Retina (tissue), 1 donor: ENCODE results near the gene ANKRD9.

Experiments used
- DNase-seq: peaks from one replicate; pipeline ENCODE4 v3.0.0-alpha.2; 2016

ANKRD9 gene

DNA sequence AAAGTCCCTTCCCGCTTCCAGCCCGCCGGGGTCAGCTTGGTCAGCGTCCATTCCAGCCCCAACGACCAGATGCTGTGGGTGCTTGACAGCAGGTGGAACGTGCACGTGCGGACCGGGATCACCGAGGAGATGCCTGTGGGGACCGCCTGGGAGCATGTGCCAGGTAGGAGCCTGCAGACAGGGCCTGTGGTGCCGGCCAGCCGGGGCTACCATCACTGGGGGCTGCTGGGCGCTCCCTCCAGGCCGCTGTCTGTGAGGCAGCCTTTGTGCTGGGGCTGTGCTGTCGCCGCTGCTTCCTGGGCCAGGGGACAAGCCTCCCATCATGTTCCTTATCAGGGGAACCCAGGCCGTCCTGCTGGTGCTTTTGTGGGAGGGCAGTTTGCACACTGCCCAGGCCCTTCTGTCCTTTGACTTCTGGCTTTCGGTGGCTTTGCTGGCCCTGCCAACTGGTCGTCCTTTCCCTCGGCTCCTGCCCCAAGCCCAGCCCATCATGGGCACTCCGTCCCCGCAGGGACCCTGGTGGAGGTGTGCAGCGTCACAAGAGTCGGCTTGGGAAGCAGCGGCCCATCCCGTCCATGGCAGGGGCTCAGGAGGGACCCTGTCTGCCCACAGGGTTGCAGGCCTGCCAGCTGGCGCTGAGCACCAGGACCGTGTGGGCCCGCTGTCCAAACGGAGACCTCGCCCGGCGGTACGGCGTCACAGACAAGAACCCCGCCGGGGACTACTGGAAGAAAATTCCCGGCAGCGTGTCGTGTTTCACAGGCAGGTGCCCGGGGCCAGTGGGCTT is 12.4 kb downstream of the ANKRD9 start:
- no peak for DNase-seq

DNA sequence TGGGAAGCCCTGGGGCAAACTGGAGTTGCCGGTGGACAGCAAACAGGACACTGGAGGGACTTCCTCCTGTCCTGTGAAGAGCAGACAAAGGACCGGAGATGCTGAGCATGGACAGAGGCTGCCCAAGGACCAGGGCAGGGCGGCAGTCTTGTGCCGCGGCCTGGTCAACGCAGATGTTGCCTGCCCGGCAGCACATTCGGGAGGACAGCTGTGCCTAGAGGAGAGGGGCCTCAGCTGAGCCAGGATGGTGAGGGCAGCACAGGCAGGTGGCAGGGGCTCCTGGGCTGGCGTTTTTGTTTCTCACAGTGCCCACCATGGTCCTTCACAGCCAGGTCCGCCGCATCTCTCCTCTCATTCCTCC is 13.3 kb downstream of the ANKRD9 start:
- no peak for DNase-seq

DNA sequence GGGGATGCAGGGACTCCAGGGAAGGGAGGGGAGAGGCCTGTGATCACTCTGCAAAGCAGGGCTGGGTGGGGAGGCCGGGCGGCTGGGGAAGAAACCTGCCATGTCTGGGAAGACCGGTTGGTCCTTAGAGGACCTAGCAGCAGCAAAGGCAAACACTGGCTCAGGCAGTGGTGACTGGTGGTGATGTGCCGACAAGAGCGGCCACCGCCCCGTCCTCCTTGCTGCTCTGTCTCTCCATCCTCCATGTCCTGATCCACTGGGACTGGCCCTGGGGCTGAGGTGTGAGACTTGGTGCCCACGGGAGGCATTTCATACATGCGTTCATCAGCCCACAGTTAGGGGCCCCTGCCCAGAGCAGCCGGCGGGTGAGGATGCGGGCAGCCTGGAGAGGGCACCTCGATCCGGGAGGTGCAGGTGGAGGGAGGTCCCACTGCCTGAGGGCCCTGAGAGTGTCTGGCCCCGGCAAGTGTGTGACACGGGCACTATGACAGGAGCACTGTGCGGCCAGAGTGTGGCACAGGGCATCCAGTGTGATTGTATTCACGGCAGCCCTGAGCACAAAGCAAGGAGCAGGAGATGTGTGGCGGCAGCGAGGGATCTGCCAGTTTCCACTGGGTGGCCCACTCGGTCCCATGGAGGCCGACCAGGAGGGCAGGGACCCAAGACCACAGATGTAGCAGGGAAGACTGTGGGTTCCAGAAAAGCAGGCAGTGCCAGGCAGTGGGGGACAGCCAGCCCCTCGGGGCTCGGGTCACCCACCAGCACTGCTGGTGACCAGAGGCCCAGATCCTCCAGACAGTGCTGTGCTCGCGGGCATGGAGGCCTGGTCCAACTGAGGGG is 13.9 kb downstream of the ANKRD9 start:
- DNase-seq: no peak

DNA sequence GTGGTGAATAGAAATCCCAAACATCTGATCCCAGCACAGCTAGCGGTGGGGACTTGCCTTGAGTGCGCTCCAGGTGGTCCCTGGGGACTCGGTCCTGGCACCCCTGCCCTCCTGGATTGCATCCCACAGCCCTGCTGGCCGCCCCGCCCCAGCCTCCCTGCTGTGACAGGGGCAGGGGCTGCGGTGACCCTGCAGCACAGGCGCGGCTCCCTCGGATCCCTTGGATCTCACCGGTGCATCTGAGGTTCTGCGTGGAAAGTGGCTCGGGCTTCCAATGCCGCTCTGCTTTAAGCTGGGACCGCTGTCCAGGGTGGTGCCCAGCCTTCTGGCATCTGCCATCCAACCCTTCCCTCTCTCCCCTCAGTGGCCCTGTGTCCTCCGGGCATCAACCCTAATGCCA is 16.0 kb downstream of the ANKRD9 start:
- no peak for DNase-seq

DNA sequence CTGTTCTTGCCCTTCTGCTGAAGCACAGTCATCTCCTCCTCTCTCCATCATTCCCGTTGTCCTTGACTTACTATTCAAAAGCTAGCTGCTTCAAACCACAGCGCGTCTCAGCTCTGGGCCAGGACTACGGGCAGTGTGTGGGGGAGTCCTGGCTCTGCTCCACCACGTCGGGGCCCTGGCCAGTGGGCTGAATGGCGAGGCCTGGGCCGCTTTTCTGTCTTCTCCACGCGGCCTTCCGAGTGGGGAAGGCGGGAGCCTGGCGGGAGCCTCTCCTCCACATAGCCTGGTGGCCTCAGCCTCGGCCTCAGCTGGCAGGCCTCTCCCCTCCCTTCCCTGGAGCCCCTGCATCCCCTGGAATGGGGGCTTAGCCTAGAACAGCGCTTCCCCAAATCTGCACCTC is 16.5 kb downstream of the ANKRD9 start:
- no peak for DNase-seq

DNA sequence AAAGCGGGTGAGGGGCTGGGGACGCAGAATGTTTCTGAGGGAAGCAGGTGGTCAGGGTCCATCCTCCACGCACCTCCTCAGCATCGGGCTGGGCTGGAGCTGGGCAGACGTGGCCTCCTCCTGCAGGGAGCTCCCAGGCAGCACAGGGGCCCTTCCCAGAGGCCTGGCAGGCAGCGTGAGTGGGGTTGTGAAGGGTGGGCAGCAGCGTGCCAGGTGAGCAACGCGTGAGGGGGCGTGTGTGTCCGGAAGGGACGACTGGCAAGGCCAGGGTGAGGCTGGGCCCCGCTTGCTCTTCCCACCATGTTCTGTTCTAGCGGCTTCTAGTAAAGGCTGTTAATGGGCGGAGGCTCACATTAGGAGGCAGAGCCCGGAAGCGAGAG is 17.1 kb downstream of the ANKRD9 start:
- no peak for DNase-seq

DNA sequence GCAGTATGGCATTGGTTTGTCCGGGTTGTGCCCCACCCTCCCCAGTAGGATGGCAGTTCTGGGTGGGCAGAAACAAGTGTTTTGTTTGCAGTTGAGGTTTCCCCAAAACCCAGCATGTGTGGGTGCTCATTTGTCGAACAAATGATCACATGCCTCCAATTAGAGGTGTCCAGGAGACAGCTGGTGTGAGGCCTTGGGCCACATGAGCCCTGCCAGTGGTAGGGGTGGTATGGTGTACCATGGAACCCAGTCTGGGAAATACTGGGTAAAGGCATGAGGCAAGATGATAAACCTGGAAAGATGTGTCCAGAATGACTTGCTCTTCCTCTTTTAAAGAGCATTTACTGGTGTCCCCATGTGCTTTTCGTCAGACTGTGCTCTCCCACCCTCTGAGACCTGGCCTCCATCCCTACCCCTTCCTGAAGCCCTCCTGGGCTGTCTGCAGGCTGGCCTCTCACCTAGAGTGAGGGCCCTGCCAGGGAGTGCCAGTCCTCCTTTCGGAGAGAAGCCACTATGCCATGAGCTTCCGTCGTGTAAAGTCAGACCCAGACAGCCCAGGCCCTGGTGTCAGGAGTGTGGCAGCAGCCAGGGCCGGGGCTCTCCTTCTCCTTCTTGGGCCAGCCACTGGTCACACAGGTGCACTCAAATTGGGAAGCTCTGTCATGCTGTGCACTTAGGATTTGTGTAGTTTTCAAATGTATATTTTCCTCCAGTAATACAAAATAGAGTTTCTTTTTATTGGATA is 17.6 kb downstream of the ANKRD9 start:
- DNase-seq: no peak

DNA sequence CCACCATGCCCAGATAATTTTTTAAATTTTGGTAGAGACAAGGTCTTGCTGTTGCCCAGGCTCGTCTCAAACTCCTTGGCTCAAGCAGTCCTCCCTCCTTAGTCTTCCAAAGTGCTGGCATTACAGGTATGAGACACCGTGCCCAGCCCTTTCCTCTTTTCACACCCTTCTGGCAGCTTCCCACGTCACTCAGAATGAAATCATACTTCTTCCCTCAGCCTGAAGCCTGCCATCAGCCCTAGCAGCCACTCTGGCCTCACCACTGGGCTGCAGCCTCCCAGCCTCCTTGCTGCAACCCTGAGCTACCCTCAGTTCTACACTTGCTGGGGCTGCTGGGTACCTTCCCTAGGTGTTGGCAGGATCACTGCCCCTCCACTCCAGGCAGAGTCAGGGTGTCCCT is 18.2 kb downstream of the ANKRD9 start:
- no peak for DNase-seq

DNA sequence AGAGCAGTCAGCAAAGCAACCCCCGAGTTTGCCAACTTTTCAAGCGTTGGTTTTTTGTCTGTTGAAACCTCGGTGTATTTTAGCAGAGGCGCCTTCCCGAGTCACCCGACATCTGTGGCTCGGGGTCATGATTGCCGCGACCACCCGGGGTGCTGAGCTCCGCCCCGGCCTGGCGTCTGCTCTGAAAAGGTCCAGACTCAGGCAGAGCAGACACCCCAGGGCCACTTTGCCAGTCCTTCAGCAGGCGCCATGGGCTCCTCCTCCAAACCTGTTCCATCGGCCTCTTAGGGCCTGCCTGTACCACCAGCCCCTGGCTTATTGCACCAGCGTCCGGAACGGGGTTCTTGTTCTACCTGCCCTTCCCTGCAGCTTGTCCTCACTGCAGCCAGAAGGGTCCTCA is 19.1 kb downstream of the ANKRD9 start:
- DNase-seq: no peak

DNA sequence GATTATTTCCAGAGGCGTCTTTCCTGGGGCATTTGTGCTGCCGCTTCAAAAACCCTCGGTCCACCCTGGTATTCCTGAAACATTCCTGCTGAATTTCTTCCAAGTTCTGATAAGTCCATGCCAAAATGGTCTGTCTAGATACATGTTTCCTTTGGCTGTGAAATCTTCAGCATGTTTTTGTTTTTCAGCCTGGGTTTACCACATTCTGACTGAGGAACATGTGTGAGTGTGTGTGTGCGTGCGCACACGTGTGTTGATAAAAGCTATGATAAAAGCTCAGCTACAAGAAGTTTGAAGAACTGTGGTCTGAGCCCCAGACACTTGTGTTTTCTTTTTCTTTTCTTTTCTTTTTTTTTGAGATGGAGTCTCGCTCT is 22.4 kb downstream of the ANKRD9 start:
- DNase-seq: no peak

DNA sequence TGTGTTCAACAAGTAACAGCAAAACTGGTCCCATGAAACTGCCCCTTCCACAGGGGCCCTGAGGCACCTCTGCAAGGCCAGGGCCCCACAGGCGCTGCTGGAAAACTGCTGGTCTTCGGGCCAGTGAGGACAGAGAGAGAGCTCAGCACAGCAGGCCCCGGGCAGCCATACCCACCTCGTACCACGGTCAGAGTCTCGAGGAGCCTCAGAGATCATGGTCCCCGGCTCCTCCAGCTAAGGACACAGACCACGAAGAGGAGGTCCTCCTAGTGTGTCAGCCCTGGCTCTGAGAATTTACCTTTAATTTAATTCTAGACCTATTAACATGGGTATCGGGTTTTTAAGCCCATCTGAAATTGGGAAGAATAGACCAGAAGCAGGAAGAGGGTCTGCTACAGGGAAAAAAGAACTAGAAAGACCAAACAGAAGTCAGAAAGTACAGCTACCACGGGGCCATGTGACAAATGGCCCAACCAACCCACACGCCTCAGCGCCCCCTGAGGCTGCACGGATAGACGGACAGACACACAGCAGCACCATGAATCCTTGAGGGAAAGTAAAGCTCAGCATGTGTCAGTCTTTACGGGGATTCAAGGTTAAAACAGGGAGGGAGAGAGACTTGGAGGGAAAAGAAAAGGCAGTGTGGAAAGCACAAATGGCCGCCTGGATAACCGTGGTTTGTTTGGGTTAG is 22.9 kb downstream of the ANKRD9 start:
- no peak for DNase-seq

DNA sequence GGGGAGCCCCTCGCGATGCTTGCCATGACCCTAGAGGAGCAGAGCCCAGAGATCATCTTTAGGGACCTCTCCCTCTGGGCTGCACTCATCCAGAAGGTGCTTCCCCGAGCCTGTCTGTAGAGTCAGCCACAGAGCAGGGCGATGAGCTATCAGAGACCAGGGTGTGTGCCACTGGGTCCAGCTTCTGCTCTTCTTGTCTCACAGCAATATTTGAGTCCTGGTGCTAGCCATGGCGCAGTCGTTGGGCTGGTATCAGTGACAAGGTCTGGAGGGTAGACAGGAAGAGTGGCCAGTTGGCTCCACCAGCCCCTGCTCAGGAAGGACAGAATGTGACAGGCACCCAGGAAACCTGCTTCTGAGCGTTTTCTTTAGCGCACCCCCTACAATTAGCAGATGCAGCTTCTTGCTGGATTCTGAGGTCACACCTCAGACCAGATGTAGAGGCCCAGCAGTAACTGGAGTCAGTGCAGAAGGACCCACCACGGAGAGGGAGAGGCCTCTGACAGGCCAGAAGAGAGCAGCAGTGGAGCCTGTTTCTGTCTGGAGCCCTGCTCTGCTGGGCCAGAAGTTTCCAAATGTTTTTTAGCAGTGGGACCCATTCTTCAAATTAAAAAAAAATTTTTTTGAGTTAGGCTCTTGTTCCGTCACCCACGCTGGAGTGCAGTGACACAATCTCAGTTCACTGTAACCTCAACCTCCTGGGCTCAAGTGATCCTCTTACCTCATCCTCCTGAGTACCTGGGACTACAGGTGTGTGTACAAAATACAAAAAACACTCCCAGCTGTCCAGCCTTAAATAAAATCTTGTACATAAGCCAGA is 23.7 kb downstream of the ANKRD9 start:
- no peak for DNase-seq

DNA sequence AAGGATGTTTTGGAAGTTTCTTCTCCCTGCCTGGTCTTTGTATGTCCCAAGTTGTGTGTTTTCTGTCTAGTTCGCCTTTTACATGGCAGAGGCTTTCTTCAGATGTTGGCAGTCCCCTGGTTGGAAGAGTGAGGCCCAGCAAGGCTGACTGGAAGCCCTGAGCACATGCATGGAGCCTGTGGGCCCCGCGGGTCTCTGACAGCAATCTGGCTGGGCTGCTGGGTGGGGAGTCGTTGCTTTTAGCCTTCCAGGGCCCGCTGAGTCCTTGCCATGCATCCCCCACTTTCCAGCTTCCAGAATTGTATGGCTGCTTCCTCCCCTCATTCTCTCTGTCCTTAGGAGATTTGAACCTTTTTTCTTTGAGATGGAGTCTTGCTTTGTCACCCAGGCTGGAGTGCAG is 25.3 kb downstream of the ANKRD9 start:
- no peak for DNase-seq

DNA sequence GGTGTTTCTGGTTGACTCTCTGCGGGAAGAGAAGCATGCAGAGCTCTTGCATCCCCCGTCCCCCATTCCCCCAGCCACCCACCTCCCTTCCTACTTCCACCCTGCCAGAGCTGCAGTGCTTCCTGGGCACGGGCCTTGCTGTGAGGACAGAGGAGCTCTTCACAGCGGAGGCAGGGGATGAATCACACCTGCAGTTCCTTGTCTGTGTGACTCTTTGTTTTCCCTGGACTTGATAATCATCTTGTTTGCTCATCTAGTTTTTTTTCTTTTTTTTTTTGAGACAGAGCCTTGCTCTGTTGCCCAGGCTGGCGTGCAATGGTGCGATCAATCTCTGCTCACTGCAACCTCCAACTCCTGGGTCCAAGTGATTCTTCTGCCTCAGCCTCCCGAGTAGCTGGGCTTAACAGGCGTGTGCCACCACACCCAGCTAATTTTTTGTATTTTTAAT is 27.8 kb downstream of the ANKRD9 start:
- DNase-seq: no peak

DNA sequence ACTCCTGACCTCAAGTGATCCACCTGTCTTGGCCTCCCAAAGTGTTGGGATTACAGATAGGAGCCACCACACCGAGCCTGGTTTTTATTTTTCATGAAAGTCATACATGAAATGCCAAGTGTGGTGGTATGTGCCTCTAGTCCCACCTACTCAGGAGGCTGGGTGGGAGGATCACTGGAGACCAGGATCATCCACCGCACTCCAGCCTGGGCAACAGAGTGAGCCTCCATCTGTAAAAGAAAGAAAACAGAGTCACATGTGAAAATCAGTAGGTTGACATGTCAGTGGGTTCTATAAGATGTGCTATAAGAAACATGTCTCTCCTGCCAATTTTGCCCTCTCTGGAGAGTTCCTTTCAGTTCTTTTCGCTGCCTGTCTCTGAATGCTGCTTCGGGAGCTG is 28.2 kb downstream of the ANKRD9 start:
- no peak for DNase-seq

DNA sequence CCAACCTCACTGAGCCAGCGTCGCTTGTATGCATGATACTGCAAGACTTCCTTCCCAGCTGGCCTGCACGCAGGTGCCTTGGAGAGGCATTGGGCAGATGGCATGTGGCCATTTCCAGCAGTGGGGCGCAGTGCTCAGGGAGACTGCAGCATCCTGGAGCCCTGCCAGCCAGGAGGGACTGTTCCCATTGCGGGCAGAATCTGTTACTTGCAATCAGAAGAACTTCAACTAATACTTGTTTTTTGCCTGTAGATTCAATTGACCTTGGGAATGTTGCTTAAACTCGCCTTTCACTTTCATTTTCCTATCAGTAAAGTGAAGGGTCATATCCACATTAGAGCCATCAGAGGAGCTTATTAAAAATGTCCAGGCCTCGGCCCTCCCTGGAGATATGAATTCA is 29.8 kb downstream of the ANKRD9 start:
- no peak for DNase-seq

DNA sequence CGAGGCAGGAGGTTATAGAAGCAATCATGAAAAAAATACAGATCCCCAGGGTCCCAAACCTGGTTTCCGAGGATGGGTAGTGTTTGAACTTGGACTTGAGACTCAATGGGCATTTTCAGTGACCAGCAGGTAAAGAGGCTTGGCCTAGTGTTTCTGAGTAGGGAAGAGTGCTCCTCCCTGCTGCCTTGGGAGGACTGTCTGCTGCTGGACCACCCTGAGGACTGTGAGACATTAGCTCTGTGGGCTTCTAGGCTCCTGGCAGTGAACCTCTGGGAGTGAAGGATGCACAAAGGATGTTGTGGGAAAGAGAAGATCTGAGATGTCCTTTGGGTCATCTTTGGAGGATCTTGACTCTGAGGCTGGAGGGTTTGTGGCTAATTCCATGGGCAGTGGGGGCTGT is 30.5 kb downstream of the ANKRD9 start:
- DNase-seq: no peak

DNA sequence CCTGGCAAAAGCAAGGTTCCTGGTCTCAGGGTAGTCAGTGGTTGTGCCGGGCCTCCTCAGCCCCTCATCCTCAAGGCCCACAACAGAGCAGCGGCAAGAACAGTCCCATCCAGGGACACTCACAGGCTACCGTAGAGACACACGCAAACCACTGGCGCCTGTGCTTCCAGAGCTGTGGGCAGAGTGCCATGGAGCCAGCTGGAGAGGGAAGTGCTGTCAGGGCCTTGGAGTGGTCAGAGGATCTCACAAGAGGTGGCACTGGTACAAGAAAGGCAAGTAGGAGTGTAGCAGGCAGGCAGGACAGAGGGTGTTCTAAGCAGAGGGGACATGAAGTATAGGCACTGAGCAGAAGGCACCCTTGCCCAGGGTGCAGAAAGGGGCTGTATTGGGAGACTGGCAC is 34.6 kb downstream of the ANKRD9 start:
- DNase-seq: no peak

DNA sequence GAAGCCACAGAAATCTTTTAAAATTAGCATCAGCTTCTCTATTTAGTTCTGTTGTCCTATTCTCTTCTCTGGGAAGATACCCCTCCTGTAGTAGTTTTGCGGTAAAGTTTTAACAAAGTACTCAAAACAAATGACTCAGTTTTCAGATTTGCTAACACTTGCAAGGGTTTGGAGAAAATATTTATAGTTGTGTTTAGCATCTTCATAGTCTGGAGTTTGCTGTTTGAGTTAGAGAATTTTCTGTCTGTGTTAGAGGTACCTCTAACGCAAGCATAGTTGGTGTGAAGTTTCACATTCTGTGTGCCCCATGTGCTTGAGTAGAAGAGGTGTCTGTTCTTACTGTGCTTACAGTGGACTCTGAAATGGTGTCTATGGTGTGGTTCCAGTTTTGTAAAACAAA is 36.0 kb downstream of the ANKRD9 start:
- DNase-seq: no peak

DNA sequence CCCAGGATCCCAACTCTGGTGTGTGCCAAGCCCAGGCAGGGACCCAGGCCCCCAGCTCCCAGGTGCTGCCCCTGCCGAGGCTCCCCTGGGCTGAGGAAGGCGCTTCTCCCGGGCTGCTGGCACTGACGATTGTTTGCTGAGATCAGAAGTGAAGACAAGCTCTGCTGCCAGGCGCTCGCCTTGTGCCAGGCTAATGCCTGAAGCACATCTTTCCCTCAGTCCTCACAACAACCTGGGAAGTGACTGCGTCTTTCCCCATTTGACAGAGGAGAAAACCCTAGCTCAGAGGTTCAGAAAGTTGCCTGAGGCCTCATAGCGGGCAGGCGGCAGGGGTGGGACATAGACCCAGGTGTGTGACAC is 36.8 kb downstream of the ANKRD9 start:
- DNase-seq: no peak

DNA sequence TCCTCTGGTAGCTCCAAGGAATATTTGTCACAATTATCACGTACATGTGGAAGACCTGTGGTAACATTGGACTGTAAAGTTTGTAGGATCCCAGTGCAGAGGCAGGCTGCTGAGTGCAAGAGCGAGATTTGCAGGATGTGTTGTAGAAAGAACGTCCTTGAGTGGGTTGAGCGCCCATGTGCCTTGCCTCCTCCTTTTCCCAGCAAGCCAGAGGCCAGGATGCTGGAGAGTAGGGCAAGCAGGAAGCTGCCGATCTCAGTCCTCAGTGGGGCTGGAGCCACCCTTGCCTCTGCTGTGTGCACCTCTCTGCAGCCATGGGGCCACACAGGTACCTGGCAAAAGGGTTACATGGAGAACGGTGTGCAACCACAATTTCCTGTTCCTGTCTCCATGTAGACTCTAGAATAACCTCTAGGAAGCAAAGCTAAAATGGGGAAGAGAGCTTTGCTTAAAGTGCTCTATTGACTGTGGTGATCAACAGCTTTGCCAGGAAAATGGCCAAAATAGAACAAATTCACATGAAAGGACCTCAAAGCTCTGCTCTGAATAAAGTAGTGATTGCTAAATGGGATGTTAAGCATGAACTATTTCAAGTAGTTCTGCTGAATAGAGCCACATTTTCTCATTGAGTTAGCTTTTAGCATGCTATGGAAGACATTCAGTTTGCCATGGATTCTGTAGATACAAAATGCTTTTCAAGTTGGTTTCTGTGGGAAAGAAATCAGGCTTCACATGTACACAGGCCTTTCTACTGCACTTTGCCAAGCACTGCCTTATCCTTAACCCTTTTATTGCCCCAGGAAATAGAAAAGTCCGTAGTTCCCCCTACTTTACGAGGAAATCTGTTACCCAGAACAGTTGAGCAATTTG is 37.4 kb downstream of the ANKRD9 start:
- no peak for DNase-seq
